AG04450 (cell line): Measurements from ENCODE around the gene TNRC6B. TPM values are rescaled to one million over a fixed set of nuclear protein-coding genes. Genes with fewer than 3 reads are reported as not detected.

Experiments
- CTCF ChIA-PET: fragments of 300-600, 350-600 bp; formaldehyde crosslinking; extraction: SDS; loops from one replicate; lab custom pipeline; 2022; ENCODE audit warnings: antibody characterized with exemption, inconsistent platforms; lab: Charles Lee
- POLR2A ChIA-PET: fragments of 350-600 bp; formaldehyde crosslinking; extraction: SDS; loops from one replicate; lab custom pipeline; 2021; ENCODE audit warnings: antibody characterized with exemption, inconsistent platforms; lab: Yijun Ruan, JAX
- DNase-seq: peaks from one replicate; pipeline ENCODE4 v3.0.0-alpha.2; 2011; ENCODE audit warnings: low read depth, low spot score
- H3K27ac ChIP-seq: one replicate; pipeline ENCODE4 v1.5.1; 2012; ENCODE audit warnings: low read depth, low read length, control low read depth
- H3K27me3 ChIP-seq: one replicate; pipeline ENCODE4 v1.6.0; 2012; ENCODE audit warnings: low read length; ENCODE audit not compliant: control insufficient read depth, insufficient read depth
- H3K4me3 ChIP-seq: 2 replicates; pipeline ENCODE4 v1.5.1; 2011; ENCODE audit warnings: mild to moderate bottlenecking, low read depth, low read length, control low read depth
- H3K9me3 ChIP-seq: 2 replicates; pipeline ENCODE4 v1.5.1; 2012; ENCODE audit warnings: low read length; ENCODE audit not compliant: control insufficient read depth, insufficient read depth
- polyA plus RNA-seq: library from polyadenylated mRNA; depleted of rRNA; stranded (reverse); fragments of >200 nt; gene quantifications from 2 replicates; pipeline ENCODE4 v1.2.3, GENCODE V29; 2011
- TF ChIP-seq, protein P1 (sequence below): IDR thresholded peaks from 2 replicates; pipeline ENCODE4 v1.5.1; 2011; ENCODE audit warnings: low read depth, low read length, control low read depth, inconsistent platforms

Gene TNRC6B
- polyA plus RNA-seq, 1 experiment, result 6.6 TPM

- Histone ChIP-seq H3K9me3 (no peaks in the 10 kb centered on the region), H3K4me3 (no peak overlapping the region), H3K27me3 (no peaks in the 10 kb centered on the region), H3K27ac (no peak overlapping the region)
- DNase-seq, result no peak
- TF ChIP-seq, protein P1, sequence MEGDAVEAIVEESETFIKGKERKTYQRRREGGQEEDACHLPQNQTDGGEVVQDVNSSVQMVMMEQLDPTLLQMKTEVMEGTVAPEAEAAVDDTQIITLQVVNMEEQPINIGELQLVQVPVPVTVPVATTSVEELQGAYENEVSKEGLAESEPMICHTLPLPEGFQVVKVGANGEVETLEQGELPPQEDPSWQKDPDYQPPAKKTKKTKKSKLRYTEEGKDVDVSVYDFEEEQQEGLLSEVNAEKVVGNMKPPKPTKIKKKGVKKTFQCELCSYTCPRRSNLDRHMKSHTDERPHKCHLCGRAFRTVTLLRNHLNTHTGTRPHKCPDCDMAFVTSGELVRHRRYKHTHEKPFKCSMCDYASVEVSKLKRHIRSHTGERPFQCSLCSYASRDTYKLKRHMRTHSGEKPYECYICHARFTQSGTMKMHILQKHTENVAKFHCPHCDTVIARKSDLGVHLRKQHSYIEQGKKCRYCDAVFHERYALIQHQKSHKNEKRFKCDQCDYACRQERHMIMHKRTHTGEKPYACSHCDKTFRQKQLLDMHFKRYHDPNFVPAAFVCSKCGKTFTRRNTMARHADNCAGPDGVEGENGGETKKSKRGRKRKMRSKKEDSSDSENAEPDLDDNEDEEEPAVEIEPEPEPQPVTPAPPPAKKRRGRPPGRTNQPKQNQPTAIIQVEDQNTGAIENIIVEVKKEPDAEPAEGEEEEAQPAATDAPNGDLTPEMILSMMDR, result no peak
- ChIA-PET POLR2A (interaction anchor here (0.6 kb wide), 2 partner anchors 27 to 60 kb away, joined by 3 to 10 read pairs; no protein-coding TSS in a partner anchor), CTCF (interaction anchor here (0.8 kb wide), 1 partner anchor 13 kb away, joined by 3 read pairs; no protein-coding TSS in a partner anchor)
Observed at GRCh38 chr22:40285513-40285912, 107.8 kb downstream of the TNRC6B start.

DNA sequence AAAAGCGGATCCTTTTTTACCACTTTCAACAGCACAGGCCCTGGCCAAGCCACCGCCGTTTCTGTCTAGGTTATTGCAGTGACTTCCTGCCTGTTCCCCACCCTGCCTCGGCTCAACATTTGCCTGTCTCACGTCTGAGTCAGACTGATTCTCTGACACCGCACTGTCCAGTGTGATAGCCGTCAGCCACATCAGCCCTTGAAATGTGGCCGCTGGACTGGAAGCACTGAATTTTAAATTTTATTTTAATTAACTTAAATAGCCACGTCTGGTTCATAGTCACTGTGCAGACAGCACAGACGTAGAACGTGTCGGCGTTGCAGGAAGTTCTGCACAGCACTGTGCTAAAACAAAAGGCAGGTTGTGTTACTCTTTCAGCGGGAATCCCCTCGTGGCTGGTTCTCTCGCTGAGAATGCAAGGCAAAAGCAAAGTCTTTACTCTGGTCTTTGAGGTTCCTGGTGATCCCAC lies 112.3 kb downstream of the TNRC6B start:
- Histone ChIP-seq H3K4me3 (no peak overlapping the region), H3K27ac (no peak overlapping the region), H3K27me3 (no peaks in the 10 kb centered on the region), H3K9me3 (no peaks in the 10 kb centered on the region)
- TF ChIP-seq, protein P1, result no peak
- CTCF ChIA-PET, result no interaction called here
- POLR2A ChIA-PET, result no interaction called here
- DNase-seq, result no peak

- POLR2A ChIA-PET, result no interaction called here
- no peak for DNase-seq
- CTCF ChIA-PET, result no interaction called here
Observed at GRCh38 chr22:40290516-40290915, 112.8 kb downstream of the TNRC6B start.

GRCh38 chr22:40294696-40295095 lies 117.0 kb downstream of the TNRC6B start:
- Histone ChIP-seq H3K27me3 (no peaks in the 10 kb centered on the region), H3K4me3 (no peak overlapping the region), H3K9me3 (no peaks in the 10 kb centered on the region; the same call in 1 of the 2 replicates), H3K27ac (no peak overlapping the region)
- no peak for DNase-seq
- ChIA-PET CTCF (no interaction called here), POLR2A (no interaction called here)
- TF ChIP-seq, protein P1, result no peak

More at GRCh38 chr22:40290516-40290915, 112.8 kb downstream of the TNRC6B start:
- no peaks in the 10 kb centered on the region for H3K9me3 ChIP-seq
- H3K27me3 ChIP-seq, result no peaks in the 10 kb centered on the region
- TF ChIP-seq, protein P1, result no peak
- H3K27ac ChIP-seq, result no peak overlapping the region
- no peak overlapping the region for H3K4me3 ChIP-seq

DNA sequence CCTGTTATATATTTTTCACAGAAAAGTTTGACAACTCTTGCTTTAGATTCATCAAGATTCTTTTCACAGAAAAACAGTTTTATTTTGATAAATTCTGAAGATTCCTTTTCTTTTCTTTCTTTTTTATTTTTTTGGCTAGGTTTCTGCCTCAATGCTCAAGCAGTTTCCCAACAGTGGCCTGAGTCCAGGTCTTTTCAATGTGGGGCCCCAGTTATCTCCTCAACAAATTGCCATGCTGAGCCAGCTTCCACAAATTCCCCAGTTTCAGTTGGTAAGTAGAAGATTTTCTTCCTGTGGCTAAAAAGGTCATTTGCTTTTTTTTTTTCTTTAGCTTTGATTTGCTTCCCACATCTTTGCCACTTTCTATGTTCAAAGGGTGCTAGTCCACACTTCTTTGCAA lies 122.6 kb downstream of the TNRC6B start:
- Histone ChIP-seq H3K9me3 (no peaks in the 10 kb centered on the region; the same call in 1 of the 2 replicates), H3K27ac (no peak overlapping the region), H3K4me3 (no peak overlapping the region), H3K27me3 (no peaks in the 10 kb centered on the region)
- DNase-seq, result no peak
- TF ChIP-seq, protein P1, result no peak
- POLR2A ChIA-PET, result no interaction called here
- CTCF ChIA-PET, result no interaction called here
